Daoy (cell line): ENCODE data around the gene MAP4K4. TPM values are rescaled to one million over a fixed set of nuclear protein-coding genes. Genes with fewer than 3 reads are reported as not detected.

Source experiments
- DNase-seq: peaks from one replicate; pipeline ENCODE4 v3.0.0-alpha.2; 2015; ENCODE audit warnings: low read depth
- total RNA-seq: library from RNA; depleted of rRNA; stranded (reverse); fragments of >200 nt; shearing (Covaris generic); gene quantifications from 2 replicates; pipeline ENCODE4 v1.2.3, GENCODE V29; 2014

Gene MAP4K4
- total RNA-seq, 1 experiment from 2014 or later, result 78.3 TPM

GRCh38 chr2:101790857-101791256 lies 93.3 kb downstream of the MAP4K4 start:
- DNase-seq, result no peak

- DNase-seq, result no peak
Measured at GRCh38 chr2:101792208-101792607, 94.7 kb downstream of the MAP4K4 start.

- no peak for DNase-seq
Measured at GRCh38 chr2:101793277-101793969, 95.9 kb downstream of the MAP4K4 start.

GRCh38 chr2:101794141-101794540 lies 96.6 kb downstream of the MAP4K4 start:
- DNase-seq, result no peak

- no peak for DNase-seq
Measured at GRCh38 chr2:101795033-101795432, 97.5 kb downstream of the MAP4K4 start.

GRCh38 chr2:101796825-101797600 lies 99.5 kb downstream of the MAP4K4 start:
- DNase-seq, result no peak

- no peak for DNase-seq
Measured at GRCh38 chr2:101801496-101801895, 104.0 kb downstream of the MAP4K4 start.

- DNase-seq, result peak; percentile 50
Measured at GRCh38 chr2:101802329-101802728, 104.8 kb downstream of the MAP4K4 start.

- peak; percentile 42 for DNase-seq
Measured at GRCh38 chr2:101803128-101803527, 105.6 kb downstream of the MAP4K4 start.

GRCh38 chr2:101803945-101804696 lies 106.6 kb downstream of the MAP4K4 start:
- DNase-seq, result no peak

- DNase-seq, result peak; percentile 68
Measured at GRCh38 chr2:101805152-101806088, 107.9 kb downstream of the MAP4K4 start.

- DNase-seq, result peak; percentile 86
Measured at GRCh38 chr2:101806123-101806522, 108.6 kb downstream of the MAP4K4 start.

- DNase-seq, result no peak
Measured at GRCh38 chr2:101806701-101807100, 109.2 kb downstream of the MAP4K4 start.

GRCh38 chr2:101807242-101807641 lies 109.7 kb downstream of the MAP4K4 start:
- no peak for DNase-seq

GRCh38 chr2:101808006-101808562 lies 110.6 kb downstream of the MAP4K4 start:
- DNase-seq, result no peak

GRCh38 chr2:101809698-101810097 lies 112.2 kb downstream of the MAP4K4 start:
- DNase-seq, result no peak

GRCh38 chr2:101811226-101812015 lies 113.9 kb downstream of the MAP4K4 start:
- DNase-seq, result no peak

- DNase-seq, result no peak
Measured at GRCh38 chr2:101812226-101812625, 114.7 kb downstream of the MAP4K4 start.

GRCh38 chr2:101814752-101815151 lies 117.2 kb downstream of the MAP4K4 start:
- no peak for DNase-seq

GRCh38 chr2:101815154-101815553 lies 117.6 kb downstream of the MAP4K4 start:
- DNase-seq, result no peak
